Suprapubic skin (tissue), 4 donors: ENCODE results near the gene OASL. TPM values are rescaled to one million over a fixed set of nuclear protein-coding genes. Genes with fewer than 3 reads are reported as not detected.

Source experiments
- DNase-seq, 2 donors: peaks; one replicate each; pipeline ENCODE4 v3.0.0-alpha.2; 2019; ENCODE audit warnings: low spot score in 2 of 2
- H3K27ac ChIP-seq: fragments of 200-600 bp; sonication (generic); one replicate; pipeline ENCODE4 v1.5.1; 2019
- H3K27me3 ChIP-seq: fragments of 200-600 bp; sonication (generic); one replicate; pipeline ENCODE4 v1.5.1; 2019
- H3K36me3 ChIP-seq: fragments of 200-600 bp; sonication (generic); one replicate; pipeline ENCODE4 v1.5.1; 2019
- H3K4me1 ChIP-seq: fragments of 200-600 bp; sonication (generic); one replicate; pipeline ENCODE4 v1.5.1; 2019
- H3K4me3 ChIP-seq: fragments of 200-600 bp; sonication (generic); one replicate; pipeline ENCODE4 v1.5.1; 2019; ENCODE audit warnings: mild to moderate bottlenecking
- H3K9me3 ChIP-seq: fragments of 200-600 bp; sonication (generic); one replicate; pipeline ENCODE4 v1.5.1; 2019
- CTCF ChIP-seq, 2 donors: fragments of 200-600 bp in 1 of 2; fragments of 450-650 bp in 1 of 2; sonication (generic) in 1 of 2; IDR thresholded peaks; one replicate each; pipeline ENCODE4 v1.5.1; 2016 to 2019; ENCODE audit warnings: antibody characterized with exemption in 2 of 2, mild to moderate bottlenecking in 1 of 2, moderate library complexity in 1 of 2
- EP300 ChIP-seq: sonication (generic); formaldehyde crosslinking; IDR thresholded peaks from one replicate; pipeline ENCODE4 v1.6.1; 2017; ENCODE audit warnings: antibody characterized with exemption
- POLR2A ChIP-seq, 2 donors: fragments of 450-650 bp; IDR thresholded peaks; one replicate each; pipeline ENCODE4 v1.6.1; 2017; ENCODE audit warnings: antibody characterized with exemption in 2 of 2, mild to moderate bottlenecking in 2 of 2, moderate library complexity in 2 of 2
- POLR2AphosphoS5 ChIP-seq, 3 donors: sonication (generic); formaldehyde crosslinking; IDR thresholded peaks; one replicate each; pipeline ENCODE4 v1.6.1; 2017; ENCODE audit warnings: antibody characterized with exemption in 3 of 3
- WGBS: methylation state at CpG from one replicate; pipeline ENCODE4 v1.1.5; 2018; 5-methylcytosine and 5-hydroxymethylcytosine counted together
- total RNA-seq, 4 donors: library from RNA; depleted of rRNA; stranded (reverse); fragments of >200 nt; gene quantifications; one replicate each; pipeline ENCODE4 v1.1.0, GENCODE V29; 2016

Gene OASL
- total RNA-seq, 4 donors from 2014 or later: 0.53 to 0.91 (median 0.64) TPM; not detected in 1

GRCh38 chr12:121025442-121026226, 13.4 kb downstream of the OASL start:
- DNase-seq: no peak
- 94% methylated on average over 11 of the region's 11 CpGs for WGBS
- TF ChIP-seq POLR2A (IDR thresholded peaks at IDR 0.05) (no peak), CTCF (IDR thresholded peaks at IDR 0.05) (no peak)
- Histone ChIP-seq H3K36me3 (no peaks in the 10 kb centered on the region), H3K27ac (no peak overlapping the region), H3K27me3 (no peaks in the 10 kb centered on the region), H3K4me1 (no peaks in the 10 kb centered on the region), H3K9me3 (no peaks in the 10 kb centered on the region), H3K4me3 (no peak overlapping the region)

- DNase-seq: no peak
- Histone ChIP-seq H3K4me1 (no peaks in the 10 kb centered on the region), H3K4me3 (no peak overlapping the region), H3K9me3 (no peaks in the 10 kb centered on the region), H3K36me3 (no peaks in the 10 kb centered on the region), H3K27ac (no peak overlapping the region), H3K27me3 (no peaks in the 10 kb centered on the region)
- TF ChIP-seq EP300: no peak
- no peak for TF ChIP-seq CTCF (IDR thresholded peaks at IDR 0.05)
- TF ChIP-seq POLR2A (IDR thresholded peaks at IDR 0.05): no peak
- no peak for TF ChIP-seq POLR2AphosphoS5 (IDR thresholded peaks at IDR 0.05)
- WGBS: 74% methylated on average over 8 of the region's 8 CpGs
These were observed 15.2 kb downstream of the OASL start for GRCh38 chr12:121023799-121024198.

- TF ChIP-seq POLR2AphosphoS5 (IDR thresholded peaks at IDR 0.05) (no peak), EP300 (no peak), CTCF (IDR thresholded peaks at IDR 0.05) (no peak), POLR2A (IDR thresholded peaks at IDR 0.05) (no peak)
- 74% methylated on average over 2 of the region's 2 CpGs for WGBS
- Histone ChIP-seq H3K36me3 (no peaks in the 10 kb centered on the region), H3K4me1 (no peaks in the 10 kb centered on the region), H3K9me3 (no peaks in the 10 kb centered on the region), H3K27ac (no peak overlapping the region), H3K27me3 (no peaks in the 10 kb centered on the region), H3K4me3 (no peak overlapping the region)
- no peak for DNase-seq
These were observed 16.3 kb downstream of the OASL start for GRCh38 chr12:121022713-121023112.

- WGBS: 82% methylated on average over 6 of the region's 6 CpGs
- Histone ChIP-seq H3K4me1 (no peaks in the 10 kb centered on the region), H3K9me3 (no peaks in the 10 kb centered on the region)
These were observed 17.3 kb downstream of the OASL start for GRCh38 chr12:121021754-121022153.

More at GRCh38 chr12:121021754-121022153, 17.3 kb downstream of the OASL start:
- H3K36me3 ChIP-seq: no peaks in the 10 kb centered on the region
- no peak overlapping the region for H3K27ac ChIP-seq
- H3K4me3 ChIP-seq: no peak overlapping the region
- no peak for DNase-seq
- H3K27me3 ChIP-seq: no peaks in the 10 kb centered on the region
- TF ChIP-seq POLR2AphosphoS5 (IDR thresholded peaks at IDR 0.05) (no peak), CTCF (IDR thresholded peaks at IDR 0.05) (no peak), EP300 (no peak), POLR2A (IDR thresholded peaks at IDR 0.05) (no peak)
